Uterus (tissue), 4 donors: ENCODE results near the gene SNX18. TPM values are rescaled to one million over a fixed set of nuclear protein-coding genes. Genes with fewer than 3 reads are reported as not detected.
A peak's percentile ranks its signal among the peaks of the same experiment; 100 is the strongest.

Source experiments
- DNase-seq, 2 donors: peaks; one replicate each; pipeline ENCODE4 v3.0.0-alpha.2; 2019 to 2020
- H3K27ac ChIP-seq, 2 donors: fragments of 200-600 bp; sonication (generic); 1 replicate in 1 of 2; 2 replicates in 1 of 2; pipeline ENCODE4 v1.5.1; 2016 to 2018
- H3K27me3 ChIP-seq, 2 donors: fragments of 200-600 bp; sonication (generic); one replicate each; pipeline ENCODE4 v1.5.1; 2018 to 2019; ENCODE audit warnings: control low read depth in 1 of 2
- H3K36me3 ChIP-seq, 2 donors: fragments of 200-600 bp; sonication (generic); one replicate each; pipeline ENCODE4 v1.5.1; 2019; ENCODE audit warnings: control low read depth in 1 of 2
- H3K4me1 ChIP-seq, 2 donors: fragments of 200-600 bp; sonication (generic); one replicate each; pipeline ENCODE4 v1.5.1; 2018 to 2019; ENCODE audit warnings: control low read depth in 1 of 2
- H3K4me3 ChIP-seq, 2 donors: fragments of 200-600 bp; sonication (generic); 1 replicate in 1 of 2; 2 replicates in 1 of 2; pipeline ENCODE4 v1.5.1; 2018 to 2019; ENCODE audit warnings: mild to moderate bottlenecking in 1 of 2
- H3K9me3 ChIP-seq, 2 donors: fragments of 200-600 bp; sonication (generic); one replicate each; pipeline ENCODE4 v1.5.1; 2019; ENCODE audit warnings: control low read depth in 1 of 2
- CTCF ChIP-seq, 4 experiments: fragments of 200-600 bp in 2 of 4; fragments of 450-650 bp in 2 of 4; sonication (generic) in 2 of 4; IDR thresholded peaks; one replicate each; pipeline ENCODE4 v1.5.1; 2016 to 2019; ENCODE audit warnings: antibody characterized with exemption in 4 of 4, mild to moderate bottlenecking in 2 of 4, moderate library complexity in 1 of 4
- POLR2A ChIP-seq, 2 donors: fragments of 450-650 bp; IDR thresholded peaks; one replicate each; pipeline ENCODE4 v1.6.1; 2016; ENCODE audit warnings: antibody characterized with exemption in 2 of 2, mild to moderate bottlenecking in 1 of 2, moderate library complexity in 1 of 2
- intact Hi-C: fragments of 100-400 bp; cut with DNase I; formaldehyde crosslinking; loops from one replicate; pipeline ENCODE4 v1.15.1; 2023; ENCODE audit warnings: low total_unique reads
- total RNA-seq, 4 donors: library from RNA; depleted of rRNA in 3 of 4; stranded (reverse); fragments of >200 nt in 3 of 4; gene quantifications; one replicate each; pipeline versions ENCODE4 v1.1.0 to v1.2.4, GENCODE V29; 2014 to 2023
- donor health status: DM: yes; HTN: yes; CAD: no.

The SNX18 gene
- total RNA-seq, 4 donors from 2014 or later = 33.6 to 59.1 (median 51.2) TPM

- H3K4me3 ChIP-seq = no peak overlapping the region
- intact Hi-C loops = no loop called here
- H3K27ac ChIP-seq = no peak overlapping the region
Observed at GRCh38 chr5:54579591-54580295, 62.2 kb downstream of the SNX18 start.

GRCh38 chr5:54580997-54581811 is 63.6 kb downstream of the SNX18 start:
- DNase-seq = no peak
- TF ChIP-seq POLR2A (IDR thresholded peaks at IDR 0.05) (no peak), CTCF (IDR thresholded peaks at IDR 0.05) (no peak)
- no peak overlapping the region for H3K4me3 ChIP-seq
- no peaks in the 10 kb centered on the region for H3K36me3 ChIP-seq
- no peaks in the 10 kb centered on the region for H3K27me3 ChIP-seq
- peaks cover 0 to 5% of the 10 kb centered on the region in 2 donors for H3K4me1 ChIP-seq
- peak overlapping the region; percentile 63 to 71 for H3K27ac ChIP-seq
- H3K9me3 ChIP-seq = no peaks in the 10 kb centered on the region
- intact Hi-C loops = no loop called here

More at GRCh38 chr5:54579591-54580295, 62.2 kb downstream of the SNX18 start:
- TF ChIP-seq POLR2A (IDR thresholded peaks at IDR 0.05) = no peak
- TF ChIP-seq CTCF (IDR thresholded peaks at IDR 0.05) = no peak
- Histone ChIP-seq H3K9me3 (no peaks in the 10 kb centered on the region), H3K27me3 (no peaks in the 10 kb centered on the region), H3K4me1 (peaks cover 0 to 5% of the 10 kb centered on the region in 2 donors), H3K36me3 (no peaks in the 10 kb centered on the region)
- no peak for DNase-seq

- Histone ChIP-seq H3K9me3 (no peaks in the 10 kb centered on the region), H3K27me3 (no peaks in the 10 kb centered on the region), H3K4me1 (peaks cover 0 to 5% of the 10 kb centered on the region in 2 donors), H3K36me3 (no peaks in the 10 kb centered on the region), H3K4me3 (no peak overlapping the region), H3K27ac (peak overlapping the region; percentile 63 to 71)
- intact Hi-C loops = no loop called here
- DNase-seq = no peak
- TF ChIP-seq CTCF (IDR thresholded peaks at IDR 0.05) (no peak), POLR2A (IDR thresholded peaks at IDR 0.05) (no peak)
Observed at GRCh38 chr5:54581831-54582548, 64.4 kb downstream of the SNX18 start.

GRCh38 chr5:54586336-54586735 is 68.8 kb downstream of the SNX18 start:
- Histone ChIP-seq H3K4me1 (peaks cover 0 to 5% of the 10 kb centered on the region in 2 donors), H3K36me3 (no peaks in the 10 kb centered on the region), H3K27me3 (no peaks in the 10 kb centered on the region), H3K4me3 (no peak overlapping the region), H3K27ac (no peak overlapping the region), H3K9me3 (no peaks in the 10 kb centered on the region)
- intact Hi-C loops = no loop called here
- no peak for DNase-seq
- TF ChIP-seq CTCF (IDR thresholded peaks at IDR 0.05) (no peak), POLR2A (IDR thresholded peaks at IDR 0.05) (no peak)
